A549 (cell line): Measurements from ENCODE around the gene AP1S2.
"Not testable (repeated sequence)": the region's sequence is repeated elsewhere in the genome, so short reads cannot be mapped to it uniquely, and the experiment has no call there.

Source experiments
- BCL3 ChIP-seq: fragments of >200 bp; sonication (Bioruptor Twin); formaldehyde crosslinking; IDR thresholded peaks from 3 replicates; pipeline ENCODE4 v1.6.1; 2016
- BHLHE40 ChIP-seq: IDR thresholded peaks from 2 replicates; pipeline ENCODE4 v1.6.1; 2012; ENCODE audit warnings: low read depth, low read length, inconsistent platforms
- CBX2 ChIP-seq: fragments of 200-600 bp; sonication (generic); IDR thresholded peaks from 2 replicates; pipeline ENCODE4 v1.6.1; 2016; ENCODE audit warnings: low read depth, mild to moderate bottlenecking, borderline replicate concordance
- CBX8 ChIP-seq: fragments of 200-600 bp; sonication (generic); IDR thresholded peaks from 2 replicates; pipeline ENCODE4 v1.6.1; 2016
- CTCF ChIP-seq: fragments of >200 bp; sonication (Bioruptor Twin); formaldehyde crosslinking; IDR thresholded peaks from 3 replicates; pipeline ENCODE4 v1.5.1; 2016
- ELK1 ChIP-seq: fragments of 150-350 bp; IDR thresholded peaks from 2 replicates; pipeline ENCODE4 v1.6.1; 2014; ENCODE audit warnings: low read depth, mild to moderate bottlenecking, low read length
- EP300 ChIP-seq, 2 experiments: fragments of >200 bp; sonication (Bioruptor Twin); formaldehyde crosslinking; IDR thresholded peaks; 2 replicates in 1 of 2; 3 replicates in 1 of 2; pipeline ENCODE4 v1.6.1; 2016 to 2017
- FOSL2 ChIP-seq, 2 experiments: fragments of 450-650 bp in 1 of 2; fragments of >200 bp in 1 of 2; sonication (Bioruptor Twin) in 1 of 2; formaldehyde crosslinking; IDR thresholded peaks; 2 replicates each; pipeline versions ENCODE4 v1.5.0 to v1.6.1; 2016 to 2020; ENCODE audit warnings: mild to moderate bottlenecking in 1 of 2, moderate library complexity in 1 of 2
- MAX ChIP-seq: IDR thresholded peaks from 2 replicates; pipeline ENCODE4 v1.6.1; 2012
- NFE2L2 ChIP-seq: fragments of 150-350 bp; conservative IDR thresholded peaks from 2 replicates; pipeline ENCODE4 v1.6.1; 2014; ENCODE audit warnings: low read length
- PHF8 ChIP-seq: fragments of 200-600 bp; sonication (generic); IDR thresholded peaks from 2 replicates; pipeline ENCODE4 v1.6.1; 2016; ENCODE audit warnings: low read depth, mild to moderate bottlenecking, antibody characterized with exemption, moderate library complexity, borderline replicate concordance
- POLR2A ChIP-seq: IDR thresholded peaks from 2 replicates; pipeline ENCODE4 v1.6.1; 2012; ENCODE audit warnings: mild to moderate bottlenecking, low read length
- RCOR1 ChIP-seq: fragments of 150-350 bp; IDR thresholded peaks from 2 replicates; pipeline ENCODE4 v1.6.1; 2014; ENCODE audit warnings: antibody characterized with exemption, low read length, low read depth
- REST ChIP-seq: fragments of 200-600 bp; sonication (generic); IDR thresholded peaks from 2 replicates; pipeline ENCODE4 v1.6.1; 2016; ENCODE audit warnings: antibody characterized with exemption, mild to moderate bottlenecking, moderate library complexity

- not testable (repeated sequence) for TF ChIP-seq CTCF; PHF8; REST; CBX2; RCOR1; POLR2A; FOSL2 (IDR thresholded peaks at IDR 0.05); FOSL2 (CRISPR knock-in tag; IDR thresholded peaks at IDR 0.05); ELK1; BHLHE40; MAX; EP300 (IDR thresholded peaks at IDR 0.05); BCL3; CBX8; NFE2L2
Measured at GRCh38 chrX:15831347-15831746, 23.3 kb downstream of the AP1S2 start.
